IMR-90 (cell line): Measurements from ENCODE around the gene PAQR5. TPM values are rescaled to one million over a fixed set of nuclear protein-coding genes. Genes with fewer than 3 reads are reported as not detected.

Experiments
- ATAC-seq: fragments of 200-7000 bp; cut with Tn5 transposase; 2 replicates; pipeline ENCODE4 v1.9.1; 2020; ENCODE audit warnings: low read depth, mild to moderate bottlenecking, moderate library complexity
- BruUV-seq: library from RNA; stranded (reverse); fragments of 400-500 nt; replicated peaks from 2 replicates; lab custom pipeline; 2021; lab: Mats Ljungman, UMichigan
- CTCF ChIA-PET: fragments of 300-600 bp; formaldehyde crosslinking; extraction: SDS; loops from one replicate; lab custom pipeline; 2021; ENCODE audit warnings: antibody characterized with exemption; lab: Yijun Ruan, JAX
- POLR2A ChIA-PET: fragments of 300-600 bp; sonication (Branson Sonifier 250); formaldehyde crosslinking; loops from one replicate; lab custom pipeline; 2022; ENCODE audit warnings: antibody characterized with exemption; ENCODE audit not compliant: unreplicated experiment; lab: Charles Lee
- DNase-seq: peaks from one replicate; pipeline ENCODE4 v3.0.0; 2013
- H2AFZ ChIP-seq: replicated peaks from 2 replicates; pipeline ENCODE3; 2013; ENCODE audit warnings: low read length, mild to moderate bottlenecking; ENCODE audit not compliant: poor library complexity
- H2AK5ac ChIP-seq: 2 replicates; pipeline ENCODE4 v1.6.1; 2013; ENCODE audit warnings: low read depth, low read length, inconsistent platforms
- H2AK9ac ChIP-seq: replicated peaks from 2 replicates; pipeline ENCODE3; 2013; ENCODE audit warnings: mild to moderate bottlenecking, low read depth, low read length, moderate library complexity; ENCODE audit not compliant: poor library complexity
- H2BK120ac ChIP-seq: 2 replicates; pipeline ENCODE4 v1.6.1; 2013; ENCODE audit warnings: low read depth, low read length, inconsistent platforms
- H2BK15ac ChIP-seq: 3 replicates; pipeline ENCODE4 v1.6.1; 2013; ENCODE audit warnings: low read depth, low read length, inconsistent platforms
- H2BK20ac ChIP-seq: 2 replicates; pipeline ENCODE4 v1.6.1; 2013; ENCODE audit warnings: low read depth, mild to moderate bottlenecking, inconsistent platforms, low read length, moderate library complexity
- H2BK5ac ChIP-seq: 2 replicates; pipeline ENCODE4 v1.6.1; 2013; ENCODE audit warnings: mild to moderate bottlenecking, low read depth, low read length, inconsistent platforms; ENCODE audit not compliant: poor library complexity, severe bottlenecking
- H3K14ac ChIP-seq: replicated peaks from 2 replicates; pipeline ENCODE4 v1.6.1; 2013; ENCODE audit warnings: low read depth, low read length, inconsistent platforms
- H3K18ac ChIP-seq: 2 replicates; pipeline ENCODE4 v1.6.1; 2013; ENCODE audit warnings: low read depth, low read length, control low read depth
- H3K23ac ChIP-seq: 2 replicates; pipeline ENCODE4 v1.6.1; 2013; ENCODE audit warnings: low read depth, low read length, inconsistent platforms
- H3K27ac ChIP-seq: 2 replicates; pipeline ENCODE4 v1.5.1; 2013; ENCODE audit warnings: mild to moderate bottlenecking, control low read depth, low read length; ENCODE audit not compliant: insufficient read depth
- H3K27me3 ChIP-seq: 2 replicates; pipeline ENCODE4 v1.6.1; 2013; ENCODE audit warnings: low read length; ENCODE audit not compliant: control insufficient read depth, insufficient read depth
- H3K36me3 ChIP-seq: 2 replicates; pipeline ENCODE4 v1.6.1; 2013; ENCODE audit warnings: low read length, mixed read lengths; ENCODE audit not compliant: control insufficient read depth, insufficient read depth
- H3K4ac ChIP-seq: 2 replicates; pipeline ENCODE4 v1.6.1; 2013; ENCODE audit warnings: low read depth, low read length, inconsistent platforms
- H3K4me1 ChIP-seq: 2 replicates; pipeline ENCODE4 v1.6.1; 2013; ENCODE audit warnings: low read length, mixed read lengths; ENCODE audit not compliant: control insufficient read depth, insufficient read depth
- H3K4me2 ChIP-seq: 2 replicates; pipeline ENCODE4 v1.6.1; 2013; ENCODE audit warnings: low read depth, mild to moderate bottlenecking, control low read depth, low read length, moderate library complexity
- H3K4me3 ChIP-seq: 2 replicates; pipeline ENCODE4 v1.5.1; 2013; ENCODE audit warnings: low read depth, mild to moderate bottlenecking, control low read depth, low read length, moderate library complexity; ENCODE audit not compliant: insufficient read depth
- H3K56ac ChIP-seq: 2 replicates; pipeline ENCODE4 v1.6.1; 2013; ENCODE audit warnings: low read length, inconsistent platforms; ENCODE audit not compliant: insufficient read depth; ENCODE audit errors: extremely low read depth
- H3K79me1 ChIP-seq, 2 experiments: 2 replicates each; pipeline ENCODE4 v1.6.1; 2013; ENCODE audit warnings: low read length in 2 of 2, inconsistent platforms in 1 of 2, low read depth in 1 of 2
- H3K9ac ChIP-seq: 2 replicates; pipeline ENCODE4 v1.6.1; 2013; ENCODE audit warnings: low read depth, low read length, control low read depth
- H3K9me1 ChIP-seq: 2 replicates; pipeline ENCODE4 v1.6.1; 2013; ENCODE audit warnings: low read length, inconsistent platforms; ENCODE audit not compliant: insufficient read depth
- H3K9me3 ChIP-seq: 2 replicates; pipeline ENCODE4 v1.6.1; 2013; ENCODE audit warnings: low read length; ENCODE audit not compliant: control insufficient read depth, insufficient read depth
- H4K20me1 ChIP-seq: 2 replicates; pipeline ENCODE4 v1.6.1; 2013; ENCODE audit warnings: low read length, inconsistent platforms; ENCODE audit not compliant: insufficient read depth
- H4K5ac ChIP-seq: 2 replicates; pipeline ENCODE4 v1.6.1; 2013; ENCODE audit warnings: mild to moderate bottlenecking, low read depth, low read length, control low read depth
- H4K8ac ChIP-seq, 2 experiments: 2 replicates each; pipeline ENCODE4 v1.6.1; 2013; ENCODE audit warnings: low read depth in 2 of 2, low read length in 2 of 2, control low read depth in 1 of 2, inconsistent platforms in 1 of 2
- H4K91ac ChIP-seq: 2 replicates; pipeline ENCODE4 v1.6.1; 2013; ENCODE audit warnings: low read depth, low read length, inconsistent platforms; ENCODE audit not compliant: insufficient read depth
- BHLHE40 ChIP-seq: fragments of 150-350 bp; IDR thresholded peaks from 2 replicates; pipeline ENCODE4 v1.6.1; 2016; ENCODE audit warnings: mild to moderate bottlenecking, low read depth, low read length
- CEBPB ChIP-seq: IDR thresholded peaks from 2 replicates; pipeline ENCODE4 v1.6.1; 2012; ENCODE audit warnings: low read depth, low read length, improper control_type of control experiment
- CHD1 ChIP-seq: IDR thresholded peaks from 2 replicates; pipeline ENCODE4 v1.6.1; 2012; ENCODE audit warnings: low read depth, low read length, improper control_type of control experiment
- FOS ChIP-seq: fragments of 150-350 bp; IDR thresholded peaks from 2 replicates; pipeline ENCODE4 v1.6.1; 2016; ENCODE audit warnings: low read depth, low read length
- MAFK ChIP-seq: IDR thresholded peaks from 2 replicates; pipeline ENCODE4 v1.6.1; 2012; ENCODE audit warnings: low read depth, low read length, improper control_type of control experiment
- MAZ ChIP-seq: IDR thresholded peaks from 2 replicates; pipeline ENCODE4 v1.6.1; 2012; ENCODE audit warnings: low read depth, mild to moderate bottlenecking, low read length, improper control_type of control experiment, moderate library complexity, borderline replicate concordance
- MXI1 ChIP-seq: IDR thresholded peaks from 2 replicates; pipeline ENCODE4 v1.6.1; 2012; ENCODE audit warnings: low read depth, mild to moderate bottlenecking, low read length, moderate library complexity, borderline replicate concordance
- NFE2L2 ChIP-seq: fragments of 150-350 bp; IDR thresholded peaks from 2 replicates; pipeline ENCODE4 v1.6.1; 2016; ENCODE audit warnings: low read depth, mild to moderate bottlenecking, low read length
- POLR2A ChIP-seq: IDR thresholded peaks from 2 replicates; pipeline ENCODE4 v1.6.1; 2012; ENCODE audit warnings: mild to moderate bottlenecking, low read depth, low read length
- RAD21 ChIP-seq: IDR thresholded peaks from 2 replicates; pipeline ENCODE4 v1.6.1; 2012; ENCODE audit warnings: low read length, improper control_type of control experiment
- RCOR1 ChIP-seq: IDR thresholded peaks from 2 replicates; pipeline ENCODE4 v1.6.1; 2012; ENCODE audit warnings: mild to moderate bottlenecking, low read length, improper control_type of control experiment; ENCODE audit not compliant: insufficient replicate concordance
- RFX5 ChIP-seq: IDR thresholded peaks from 2 replicates; pipeline ENCODE4 v1.8.0; 2012; ENCODE audit warnings: low read depth, mild to moderate bottlenecking, low read length, moderate library complexity
- SMC3 ChIP-seq: fragments of 150-350 bp; IDR thresholded peaks from 2 replicates; pipeline ENCODE4 v1.6.1; 2016; ENCODE audit warnings: low read depth, mild to moderate bottlenecking, antibody characterized with exemption, low read length, moderate library complexity
- WGBS, 2 experiments: methylation state at CpG; one replicate each; pipeline versions ENCODE4 v1.1.5 to v1.1.7; 2013; ENCODE audit warnings: missing lambda C conversion rate in 2 of 2; ENCODE audit not compliant: insufficient read length in 1 of 2; ENCODE audit errors: extremely low coverage in 2 of 2; 5-methylcytosine and 5-hydroxymethylcytosine counted together
- dilution Hi-C: fragments of 300-500 bp; cut with HindIII; formaldehyde crosslinking; loops from one replicate; pipeline ENCODE4 v1.14.3; 2018; ENCODE audit warnings: low sequenced_read_pairs; ENCODE audit not compliant: unreplicated experiment
- in situ Hi-C: fragments of 300-500 bp; cut with MboI; formaldehyde crosslinking; loops from 3 replicates; pipeline ENCODE4 v1.14.3; 2019; ENCODE audit warnings: low sequenced_read_pairs, inconsistent platforms, mixed read lengths
- intact Hi-C: fragments of 100-400 bp; cut with micrococcal nuclease; formaldehyde crosslinking; loops from 2 replicates; pipeline ENCODE4 v1.10.0; 2022
- polyA plus RNA-seq, 3 experiments: library from polyadenylated mRNA; depleted of rRNA; stranded (reverse); fragments of >200 nt; gene quantifications; 2 replicates each; pipeline ENCODE4 v1.2.3, GENCODE V29; 2012; ENCODE audit warnings: low replicate concordance in 1 of 3
- total RNA-seq: library from RNA; depleted of rRNA; stranded (reverse); fragments of >200 nt; gene quantifications from 2 replicates; pipeline ENCODE4 v1.2.3, GENCODE V29; 2012
- TF ChIP-seq, protein P1 (sequence below): fragments of 150-350 bp; IDR thresholded peaks from 2 replicates; pipeline ENCODE4 v1.6.1; 2016; ENCODE audit warnings: low read depth, mild to moderate bottlenecking, low read length, moderate library complexity, borderline replicate concordance
- TF ChIP-seq, protein P2 (sequence below): conservative IDR thresholded peaks from 2 replicates; pipeline ENCODE4 v1.5.1; 2012; ENCODE audit warnings: mild to moderate bottlenecking, low read depth, low read length, improper control_type of control experiment
- TF ChIP-seq, protein P3 (sequence below): fragments of 150-350 bp; IDR thresholded peaks from 2 replicates; pipeline ENCODE4 v1.6.1; 2017; ENCODE audit warnings: mild to moderate bottlenecking, antibody characterized with exemption, low read length, low read depth

The PAQR5 gene
- total and polyA plus RNA-seq, 2 of the 4 experiments (the other 2 are of a cell fraction) = 2.3 to 2.7 TPM

DNA sequence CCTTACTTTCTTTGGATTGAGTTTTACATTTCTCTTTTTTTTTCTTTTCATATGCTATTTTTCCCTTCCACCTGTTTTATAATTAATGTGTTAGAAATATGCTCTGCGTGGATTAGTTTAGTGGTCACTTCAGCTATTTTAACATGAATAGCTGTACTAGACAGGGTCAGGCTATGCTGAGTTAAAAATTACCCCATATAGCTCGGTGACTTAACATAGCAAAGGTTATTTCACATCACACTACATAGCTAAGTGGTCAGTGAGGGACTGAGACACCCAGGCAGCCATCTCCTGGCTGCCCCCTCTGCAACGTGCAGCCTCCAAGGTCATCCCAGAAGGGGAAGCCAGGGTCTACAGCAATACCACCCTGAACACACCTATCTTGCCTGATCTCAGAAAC lies 68.5 kb downstream of the PAQR5 start:
- Histone ChIP-seq H3K18ac (no peak overlapping the region), H4K91ac (no peak overlapping the region), H2AK9ac (no peak overlapping the region), H3K4me1 (no peaks in the 10 kb centered on the region), H3K4me3 (no peak overlapping the region), H3K56ac (no peak overlapping the region), H3K14ac (no peak overlapping the region), H3K27me3 (no peaks in the 10 kb centered on the region), H3K23ac (no peak overlapping the region), H3K9me3 (no peaks in the 10 kb centered on the region), H4K20me1 (no peaks in the 10 kb centered on the region), H2BK120ac (no peak overlapping the region), H2AK5ac (no peak overlapping the region), H3K4me2 (no peak overlapping the region), H2BK15ac (no peak overlapping the region), H4K8ac (no peak overlapping the region), H3K4ac (no peak overlapping the region), H3K9me1 (no peaks in the 10 kb centered on the region), H2BK20ac (no peak overlapping the region), H3K36me3 (no peaks in the 10 kb centered on the region), H2BK5ac (no peak overlapping the region), H3K9ac (no peak overlapping the region), H4K5ac (no peak overlapping the region), H3K79me1 (no peaks in the 10 kb centered on the region), H2AFZ (no peak overlapping the region), H3K27ac (no peak overlapping the region)
- dilution Hi-C loops = no loop called here
- ATAC-seq (no peak), DNase-seq (no peak)
- TF ChIP-seq RAD21 = no peak
- TF ChIP-seq MXI1 = no peak
- TF ChIP-seq POLR2A = no peak
- TF ChIP-seq MAFK = no peak
- TF ChIP-seq, protein P1, sequence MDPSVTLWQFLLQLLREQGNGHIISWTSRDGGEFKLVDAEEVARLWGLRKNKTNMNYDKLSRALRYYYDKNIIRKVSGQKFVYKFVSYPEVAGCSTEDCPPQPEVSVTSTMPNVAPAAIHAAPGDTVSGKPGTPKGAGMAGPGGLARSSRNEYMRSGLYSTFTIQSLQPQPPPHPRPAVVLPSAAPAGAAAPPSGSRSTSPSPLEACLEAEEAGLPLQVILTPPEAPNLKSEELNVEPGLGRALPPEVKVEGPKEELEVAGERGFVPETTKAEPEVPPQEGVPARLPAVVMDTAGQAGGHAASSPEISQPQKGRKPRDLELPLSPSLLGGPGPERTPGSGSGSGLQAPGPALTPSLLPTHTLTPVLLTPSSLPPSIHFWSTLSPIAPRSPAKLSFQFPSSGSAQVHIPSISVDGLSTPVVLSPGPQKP = no peak
- TF ChIP-seq FOS = no peak
- TF ChIP-seq MAZ = no peak
- TF ChIP-seq, protein P2, sequence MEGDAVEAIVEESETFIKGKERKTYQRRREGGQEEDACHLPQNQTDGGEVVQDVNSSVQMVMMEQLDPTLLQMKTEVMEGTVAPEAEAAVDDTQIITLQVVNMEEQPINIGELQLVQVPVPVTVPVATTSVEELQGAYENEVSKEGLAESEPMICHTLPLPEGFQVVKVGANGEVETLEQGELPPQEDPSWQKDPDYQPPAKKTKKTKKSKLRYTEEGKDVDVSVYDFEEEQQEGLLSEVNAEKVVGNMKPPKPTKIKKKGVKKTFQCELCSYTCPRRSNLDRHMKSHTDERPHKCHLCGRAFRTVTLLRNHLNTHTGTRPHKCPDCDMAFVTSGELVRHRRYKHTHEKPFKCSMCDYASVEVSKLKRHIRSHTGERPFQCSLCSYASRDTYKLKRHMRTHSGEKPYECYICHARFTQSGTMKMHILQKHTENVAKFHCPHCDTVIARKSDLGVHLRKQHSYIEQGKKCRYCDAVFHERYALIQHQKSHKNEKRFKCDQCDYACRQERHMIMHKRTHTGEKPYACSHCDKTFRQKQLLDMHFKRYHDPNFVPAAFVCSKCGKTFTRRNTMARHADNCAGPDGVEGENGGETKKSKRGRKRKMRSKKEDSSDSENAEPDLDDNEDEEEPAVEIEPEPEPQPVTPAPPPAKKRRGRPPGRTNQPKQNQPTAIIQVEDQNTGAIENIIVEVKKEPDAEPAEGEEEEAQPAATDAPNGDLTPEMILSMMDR = no peak
- no peak for TF ChIP-seq CHD1
- TF ChIP-seq BHLHE40 = no peak
- no peak for TF ChIP-seq NFE2L2
- no peak for TF ChIP-seq RFX5
- no peak for TF ChIP-seq CEBPB
- no peak for TF ChIP-seq RCOR1
- TF ChIP-seq, protein P3, sequence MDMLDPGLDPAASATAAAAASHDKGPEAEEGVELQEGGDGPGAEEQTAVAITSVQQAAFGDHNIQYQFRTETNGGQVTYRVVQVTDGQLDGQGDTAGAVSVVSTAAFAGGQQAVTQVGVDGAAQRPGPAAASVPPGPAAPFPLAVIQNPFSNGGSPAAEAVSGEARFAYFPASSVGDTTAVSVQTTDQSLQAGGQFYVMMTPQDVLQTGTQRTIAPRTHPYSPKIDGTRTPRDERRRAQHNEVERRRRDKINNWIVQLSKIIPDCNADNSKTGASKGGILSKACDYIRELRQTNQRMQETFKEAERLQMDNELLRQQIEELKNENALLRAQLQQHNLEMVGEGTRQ = no peak
- no peak for TF ChIP-seq SMC3
- CTCF ChIA-PET = no interaction called here
- WGBS, 2 experiments = no CpG with 5 or more reads among the region's 3 CpGs
- POLR2A ChIA-PET = interaction anchor here (0.7 kb wide), 1 partner anchor 22 kb away, joined by 4 read pairs; no protein-coding TSS in a partner anchor
- in situ Hi-C loops = no loop called here
- intact Hi-C loops = no loop called here
- BruUV-seq = no TSS peak
